Adipocyte (in vitro differentiated cells): ENCODE measurements around the gene MYADM.

ENCODE experiments used
- DNase-seq: peaks from one replicate; pipeline ENCODE4 v3.0.0-alpha.2; 2015; ENCODE audit warnings: low read depth
- H3K27me3 ChIP-seq: replicated peaks from 2 replicates; pipeline ENCODE4 v1.7.0; 2013; ENCODE audit warnings: mild to moderate bottlenecking, low read length, moderate library complexity; ENCODE audit not compliant: control insufficient read depth, insufficient read depth
- H3K36me3 ChIP-seq: 2 replicates; pipeline ENCODE4 v1.7.0; 2013; ENCODE audit warnings: low read length, mild to moderate bottlenecking, moderate library complexity; ENCODE audit not compliant: control insufficient read depth, insufficient read depth, severe bottlenecking
- H3K4me1 ChIP-seq: 2 replicates; pipeline ENCODE4 v1.7.0; 2013; ENCODE audit warnings: mild to moderate bottlenecking, low read length, moderate library complexity; ENCODE audit not compliant: control insufficient read depth, insufficient read depth
- H3K4me3 ChIP-seq: 2 replicates; pipeline ENCODE4 v1.7.0; 2013; ENCODE audit warnings: mild to moderate bottlenecking, low read length, moderate library complexity
- H3K9ac ChIP-seq: 2 replicates; pipeline ENCODE4 v1.7.0; 2013; ENCODE audit warnings: mild to moderate bottlenecking, low read length, moderate library complexity
- H3K9me3 ChIP-seq: 2 replicates; pipeline ENCODE4 v1.7.0; 2013; ENCODE audit warnings: mild to moderate bottlenecking, low read length, moderate library complexity; ENCODE audit not compliant: control insufficient read depth

MYADM gene

GRCh38 chr19:53879140-53880081 lies 11.7 kb downstream of the MYADM start:
- Histone ChIP-seq H3K9ac (peak overlapping the region; percentile 86), H3K4me3 (peak overlapping the region; percentile 95), H3K27me3 (peaks cover 33% of the 10 kb centered on the region), H3K36me3 (peaks cover 9% of the 10 kb centered on the region), H3K9me3 (no peaks in the 10 kb centered on the region), H3K4me1 (peaks cover 14% of the 10 kb centered on the region)
- DNase-seq: peak; percentile 97

- H3K36me3 ChIP-seq: peaks cover 1% of the 10 kb centered on the region
- peak overlapping the region; percentile 23 for H3K9ac ChIP-seq
- no peaks in the 10 kb centered on the region for H3K9me3 ChIP-seq
- peak overlapping the region; percentile 58 for H3K4me3 ChIP-seq
- peaks cover 14% of the 10 kb centered on the region for H3K4me1 ChIP-seq
- no peak for DNase-seq
- H3K27me3 ChIP-seq: peaks cover 44% of the 10 kb centered on the region
Measured at GRCh38 chr19:53880711-53881481, 13.2 kb downstream of the MYADM start.

GRCh38 chr19:53881482-53882390 lies 14.1 kb downstream of the MYADM start, which contains the start of gene PRKCG:
Gene PRKCG, plus strand, starts transcription at chr19:53882197. Its CDS starts 298 bp downstream, at chr19:53882495.
- Histone ChIP-seq H3K9ac (peak within 1 kb of the TSS; percentile 23), H3K4me3 (peak within 1 kb of the TSS; percentile 58), H3K36me3 (no peaks in the 10 kb centered on the region), H3K27me3 (peaks cover 44% of the 10 kb centered on the region), H3K4me1 (peaks cover 14% of the 10 kb centered on the region), H3K9me3 (no peaks in the 10 kb centered on the region)
- peak; percentile 64 for DNase-seq

GRCh38 chr19:53882391-53883050 lies 14.8 kb downstream of the MYADM start:
- no peaks in the 10 kb centered on the region for H3K9me3 ChIP-seq
- H3K4me1 ChIP-seq: peaks cover 14% of the 10 kb centered on the region
- no peak for DNase-seq
- H3K36me3 ChIP-seq: no peaks in the 10 kb centered on the region
- H3K9ac ChIP-seq: no peak overlapping the region
- peak overlapping the region; percentile 58 for H3K4me3 ChIP-seq
- peaks cover 44% of the 10 kb centered on the region for H3K27me3 ChIP-seq

GRCh38 chr19:53883231-53883661 lies 15.6 kb downstream of the MYADM start:
- no peak for DNase-seq
- H3K36me3 ChIP-seq: no peaks in the 10 kb centered on the region
- H3K27me3 ChIP-seq: peaks cover 44% of the 10 kb centered on the region
- no peak overlapping the region for H3K9ac ChIP-seq
- no peak overlapping the region for H3K4me3 ChIP-seq
- peaks cover 14% of the 10 kb centered on the region for H3K4me1 ChIP-seq
- H3K9me3 ChIP-seq: no peaks in the 10 kb centered on the region

GRCh38 chr19:53883741-53884140 lies 16.1 kb downstream of the MYADM start:
- Histone ChIP-seq H3K4me3 (no peak overlapping the region), H3K36me3 (no peaks in the 10 kb centered on the region), H3K9ac (no peak overlapping the region), H3K4me1 (peaks cover 14% of the 10 kb centered on the region), H3K27me3 (peaks cover 44% of the 10 kb centered on the region), H3K9me3 (no peaks in the 10 kb centered on the region)
- DNase-seq: no peak

- Histone ChIP-seq H3K36me3 (no peaks in the 10 kb centered on the region), H3K27me3 (peaks cover 46% of the 10 kb centered on the region), H3K9me3 (no peaks in the 10 kb centered on the region), H3K9ac (no peak overlapping the region), H3K4me3 (no peak overlapping the region), H3K4me1 (peaks cover 10% of the 10 kb centered on the region)
- DNase-seq: no peak
Measured at GRCh38 chr19:53884256-53884655, 16.6 kb downstream of the MYADM start.

- no peak for DNase-seq
- H3K36me3 ChIP-seq: no peaks in the 10 kb centered on the region
- H3K4me3 ChIP-seq: no peak overlapping the region
- no peaks in the 10 kb centered on the region for H3K9me3 ChIP-seq
- H3K27me3 ChIP-seq: peaks cover 43% of the 10 kb centered on the region
- H3K9ac ChIP-seq: no peak overlapping the region
- H3K4me1 ChIP-seq: peaks cover 10% of the 10 kb centered on the region
Measured at GRCh38 chr19:53885036-53885435, 17.4 kb downstream of the MYADM start.

GRCh38 chr19:53892301-53892980 lies 24.8 kb downstream of the MYADM start:
- no peaks in the 10 kb centered on the region for H3K4me1 ChIP-seq
- no peak overlapping the region for H3K9ac ChIP-seq
- no peak overlapping the region for H3K4me3 ChIP-seq
- DNase-seq: no peak
- H3K36me3 ChIP-seq: no peaks in the 10 kb centered on the region
- peaks cover 41% of the 10 kb centered on the region for H3K27me3 ChIP-seq
- no peaks in the 10 kb centered on the region for H3K9me3 ChIP-seq

- H3K36me3 ChIP-seq: no peaks in the 10 kb centered on the region
- H3K4me3 ChIP-seq: no peak overlapping the region
- no peaks in the 10 kb centered on the region for H3K4me1 ChIP-seq
- no peak overlapping the region for H3K9ac ChIP-seq
- DNase-seq: no peak
- H3K27me3 ChIP-seq: peaks cover 46% of the 10 kb centered on the region
- H3K9me3 ChIP-seq: no peaks in the 10 kb centered on the region
Measured at GRCh38 chr19:53892981-53893325, 25.3 kb downstream of the MYADM start.
